OCI-LY1 (cell line): Measurements from ENCODE around the gene HAPLN3.

Experiments
- H2AFZ ChIP-seq: fragments of 200-600 bp; sonication (generic), shearing (Covaris generic); 2 replicates; pipeline ENCODE4 v1.6.0; 2014; ENCODE audit warnings: antibody characterized with exemption, mild to moderate bottlenecking, low read length
- H3F3A ChIP-seq: fragments of 200-600 bp; sonication (generic), shearing (Covaris generic); 2 replicates; pipeline ENCODE4 v1.6.0; 2014; ENCODE audit warnings: mild to moderate bottlenecking, antibody characterized with exemption, low read length, moderate library complexity; ENCODE audit not compliant: insufficient read depth
- H3K27ac ChIP-seq: fragments of 200-600 bp; sonication (generic); 2 replicates; pipeline ENCODE4 v1.5.1; 2014; ENCODE audit warnings: low read length, mixed run types, mild to moderate bottlenecking, low read depth; ENCODE audit not compliant: poor library complexity, severe bottlenecking
- H3K27me3 ChIP-seq: fragments of 200-600 bp; sonication (generic); 2 replicates; pipeline ENCODE4 v1.6.0; 2014; ENCODE audit warnings: antibody characterized with exemption, mild to moderate bottlenecking, low read length, moderate library complexity; ENCODE audit not compliant: insufficient read depth
- H3K36me3 ChIP-seq: fragments of 200-600 bp; sonication (generic); 2 replicates; pipeline ENCODE4 v1.6.1; 2014; ENCODE audit warnings: mild to moderate bottlenecking, antibody characterized with exemption, low read length, moderate library complexity, mixed read lengths; ENCODE audit not compliant: insufficient read depth
- H3K4me1 ChIP-seq: fragments of 200-600 bp; sonication (generic); 2 replicates; pipeline ENCODE4 v1.5.1; 2014; ENCODE audit warnings: mild to moderate bottlenecking, low read length, moderate library complexity; ENCODE audit not compliant: insufficient read depth, severe bottlenecking
- H3K4me2 ChIP-seq: fragments of 200-600 bp; sonication (generic), shearing (Covaris generic); 2 replicates; pipeline ENCODE4 v1.6.1; 2014; ENCODE audit warnings: low read length
- H3K4me3 ChIP-seq: fragments of 200-600 bp; sonication (generic); 2 replicates; pipeline ENCODE4 v1.5.1; 2014; ENCODE audit warnings: low read length, low read depth, mild to moderate bottlenecking, mixed read lengths; ENCODE audit not compliant: poor library complexity, severe bottlenecking
- H3K79me2 ChIP-seq: fragments of 200-600 bp; shearing (Covaris generic); 2 replicates; pipeline ENCODE4 v1.6.1; 2016; ENCODE audit warnings: mixed run types, low read length, mixed read lengths; ENCODE audit not compliant: insufficient read depth
- H3K9ac ChIP-seq: fragments of 200-600 bp; sonication (generic), shearing (Covaris generic); 2 replicates; pipeline ENCODE4 v1.6.1; 2014; ENCODE audit warnings: mild to moderate bottlenecking, low read length, mixed read lengths
- H3K9me2 ChIP-seq: fragments of 200-600 bp; sonication (generic), shearing (Covaris generic); 2 replicates; pipeline ENCODE4 v1.6.1; 2014; ENCODE audit warnings: low read depth, mild to moderate bottlenecking, low read length, mixed read lengths
- H3K9me3 ChIP-seq: fragments of 200-600 bp; shearing (Covaris generic); 2 replicates; pipeline ENCODE4 v1.6.1; 2014; ENCODE audit warnings: low read length, mixed read lengths
- H4K20me1 ChIP-seq: fragments of 200-600 bp; sonication (generic), shearing (Covaris generic); 2 replicates; pipeline ENCODE4 v1.6.0; 2016; ENCODE audit warnings: mild to moderate bottlenecking, low read length; ENCODE audit not compliant: insufficient read depth
- EZH2 ChIP-seq: fragments of 200-600 bp; sonication (generic), shearing (Covaris generic); IDR thresholded peaks from 2 replicates; pipeline ENCODE4 v1.8.0; 2017; ENCODE audit warnings: borderline replicate concordance, mixed run types, mild to moderate bottlenecking, antibody characterized with exemption, low read length, moderate library complexity, mixed read lengths
- TF ChIP-seq, protein P1 (sequence below): fragments of 200-600 bp; sonication (generic), shearing (Covaris generic); IDR thresholded peaks from 2 replicates; pipeline ENCODE4 v1.5.1; 2017; ENCODE audit warnings: mild to moderate bottlenecking, antibody characterized with exemption, low read length, moderate library complexity, mixed read lengths

HAPLN3 gene

GRCh38 chr15:88912500-88912921 is 17.2 kb upstream of the HAPLN3 start:
- Histone ChIP-seq H3K36me3 (no peaks in the 10 kb centered on the region), H3K9me3 (no peaks in the 10 kb centered on the region), H2AFZ (no peak overlapping the region), H3K79me2 (no peaks in the 10 kb centered on the region), H3K4me1 (peaks cover 18% of the 10 kb centered on the region), H3K9me2 (no peaks in the 10 kb centered on the region), H3K27me3 (no peaks in the 10 kb centered on the region), H4K20me1 (no peaks in the 10 kb centered on the region), H3K4me2 (peak overlapping the region; percentile 83), H3K27ac (no peak overlapping the region), H3K9ac (peak overlapping the region; percentile 75), H3K4me3 (peak overlapping the region; percentile 76), H3F3A (no peaks in the 10 kb centered on the region)
- TF ChIP-seq, protein P1, sequence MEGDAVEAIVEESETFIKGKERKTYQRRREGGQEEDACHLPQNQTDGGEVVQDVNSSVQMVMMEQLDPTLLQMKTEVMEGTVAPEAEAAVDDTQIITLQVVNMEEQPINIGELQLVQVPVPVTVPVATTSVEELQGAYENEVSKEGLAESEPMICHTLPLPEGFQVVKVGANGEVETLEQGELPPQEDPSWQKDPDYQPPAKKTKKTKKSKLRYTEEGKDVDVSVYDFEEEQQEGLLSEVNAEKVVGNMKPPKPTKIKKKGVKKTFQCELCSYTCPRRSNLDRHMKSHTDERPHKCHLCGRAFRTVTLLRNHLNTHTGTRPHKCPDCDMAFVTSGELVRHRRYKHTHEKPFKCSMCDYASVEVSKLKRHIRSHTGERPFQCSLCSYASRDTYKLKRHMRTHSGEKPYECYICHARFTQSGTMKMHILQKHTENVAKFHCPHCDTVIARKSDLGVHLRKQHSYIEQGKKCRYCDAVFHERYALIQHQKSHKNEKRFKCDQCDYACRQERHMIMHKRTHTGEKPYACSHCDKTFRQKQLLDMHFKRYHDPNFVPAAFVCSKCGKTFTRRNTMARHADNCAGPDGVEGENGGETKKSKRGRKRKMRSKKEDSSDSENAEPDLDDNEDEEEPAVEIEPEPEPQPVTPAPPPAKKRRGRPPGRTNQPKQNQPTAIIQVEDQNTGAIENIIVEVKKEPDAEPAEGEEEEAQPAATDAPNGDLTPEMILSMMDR: no peak
- no peak for TF ChIP-seq EZH2

DNA sequence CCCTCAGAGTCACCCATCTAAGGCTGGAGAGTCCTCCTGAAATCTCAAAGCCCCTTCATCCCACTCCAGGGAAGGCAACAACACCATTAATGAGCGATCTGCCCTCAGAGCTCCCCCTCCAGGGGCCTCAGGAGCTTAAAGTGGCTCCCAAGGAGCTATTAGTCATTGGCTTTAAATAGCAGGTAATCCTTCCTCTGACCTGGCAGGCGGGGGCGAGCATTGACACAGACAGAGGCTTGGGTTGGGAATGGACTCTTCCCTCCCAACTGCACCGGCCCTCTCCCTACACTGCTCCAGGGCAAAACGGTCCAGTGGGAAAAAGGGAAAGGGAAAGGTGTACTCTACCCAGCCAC is 16.4 kb upstream of the HAPLN3 start:
- no peak overlapping the region for H3K4me3 ChIP-seq
- H3K9ac ChIP-seq: no peak overlapping the region
- H3K27ac ChIP-seq: no peak overlapping the region
- no peaks in the 10 kb centered on the region for H3K36me3 ChIP-seq
- no peaks in the 10 kb centered on the region for H3K27me3 ChIP-seq
- no peak overlapping the region for H2AFZ ChIP-seq
- TF ChIP-seq EZH2: no peak
- TF ChIP-seq, protein P1: no peak
- no peak overlapping the region for H3K4me2 ChIP-seq
- H3K9me2 ChIP-seq: no peaks in the 10 kb centered on the region
- no peaks in the 10 kb centered on the region for H3F3A ChIP-seq
- no peaks in the 10 kb centered on the region for H3K79me2 ChIP-seq
- H3K4me1 ChIP-seq: peaks cover 18% of the 10 kb centered on the region
- no peaks in the 10 kb centered on the region for H3K9me3 ChIP-seq
- no peaks in the 10 kb centered on the region for H4K20me1 ChIP-seq

- H3F3A ChIP-seq: no peaks in the 10 kb centered on the region
- no peak overlapping the region for H3K27ac ChIP-seq
- H3K4me3 ChIP-seq: no peak overlapping the region
- H3K9ac ChIP-seq: no peak overlapping the region
- no peaks in the 10 kb centered on the region for H4K20me1 ChIP-seq
- TF ChIP-seq, protein P1: no peak
- no peak for TF ChIP-seq EZH2
- H3K9me2 ChIP-seq: no peaks in the 10 kb centered on the region
- H2AFZ ChIP-seq: no peak overlapping the region
- H3K9me3 ChIP-seq: no peaks in the 10 kb centered on the region
- peaks cover 18% of the 10 kb centered on the region for H3K4me1 ChIP-seq
- no peaks in the 10 kb centered on the region for H3K79me2 ChIP-seq
- no peaks in the 10 kb centered on the region for H3K27me3 ChIP-seq
- H3K36me3 ChIP-seq: no peaks in the 10 kb centered on the region
- H3K4me2 ChIP-seq: no peak overlapping the region
Measured at GRCh38 chr15:88909956-88910831, 14.8 kb upstream of the HAPLN3 start.
